HEK293T (cell line): ENCODE measurements around the gene TM4SF4.

ENCODE experiments used
- ARNT ChIP-seq: fragments of 450-650 bp; IDR thresholded peaks from 2 replicates; pipeline ENCODE4 v1.6.1; 2017; ENCODE audit warnings: mild to moderate bottlenecking
- BHLHE40 ChIP-seq: fragments of 450-650 bp; IDR thresholded peaks from 2 replicates; pipeline ENCODE4 v1.6.1; 2016; ENCODE audit warnings: mild to moderate bottlenecking, moderate library complexity, borderline replicate concordance
- CTBP1 ChIP-seq: fragments of 450-650 bp; IDR thresholded peaks from 2 replicates; pipeline ENCODE4 v1.6.1; 2016; ENCODE audit warnings: borderline replicate concordance
- ELF4 ChIP-seq: fragments of 450-650 bp; IDR thresholded peaks from 2 replicates; pipeline ENCODE4 v1.6.1; 2017; ENCODE audit warnings: antibody characterized with exemption
- FOXA1 ChIP-seq: fragments of 450-650 bp; IDR thresholded peaks from 2 replicates; pipeline ENCODE4 v1.6.1; 2016; ENCODE audit warnings: mild to moderate bottlenecking
- FOXM1 ChIP-seq: fragments of 450-650 bp; IDR thresholded peaks from 2 replicates; pipeline ENCODE4 v1.6.1; 2017; ENCODE audit warnings: mild to moderate bottlenecking, borderline replicate concordance
- SP1 ChIP-seq: fragments of 450-650 bp; IDR thresholded peaks from 2 replicates; pipeline ENCODE4 v1.6.1; 2017

- TF ChIP-seq SP1 = no peak
- TF ChIP-seq ARNT = no peak
- no peak for TF ChIP-seq ELF4
- no peak for TF ChIP-seq BHLHE40
- no peak for TF ChIP-seq CTBP1
- TF ChIP-seq FOXM1 = no peak
- no peak for TF ChIP-seq FOXA1
Measured at GRCh38 chr3:149475451-149476060, 1.1 kb downstream of the TM4SF4 start.
